Measurements from ENCODE around the gene NRXN2. TPM values are rescaled to one million over a fixed set of nuclear protein-coding genes. Genes with fewer than 3 reads are reported as not detected.
"Not testable (repeated sequence)": the region's sequence is repeated elsewhere in the genome, so short reads cannot be mapped to it uniquely, and the experiment has no call there.

The NRXN2 gene
- total RNA-seq, 1 donor from 2014 or later, result 0.98 TPM

DNA sequence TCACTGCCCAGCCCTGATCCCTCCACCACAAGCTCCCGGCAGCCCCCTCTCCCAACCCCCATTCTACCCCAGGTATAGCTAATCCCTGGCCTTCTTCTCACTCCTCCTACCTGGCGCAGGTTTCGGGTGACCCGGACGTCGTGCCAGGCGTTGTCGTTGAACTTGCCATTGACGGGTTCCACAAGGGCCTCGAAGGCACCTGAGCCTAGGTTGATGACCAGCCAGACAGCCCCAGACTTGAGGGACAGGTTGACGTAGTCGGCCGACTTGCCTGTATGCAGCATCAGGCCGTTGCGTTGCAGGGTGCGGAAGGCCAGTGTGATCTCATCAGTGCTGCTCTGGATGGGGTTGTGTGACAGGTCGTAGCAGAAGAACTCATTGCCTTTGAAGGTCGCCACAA, 37.5 kb downstream of the NRXN2 start:
- no peak for ATAC-seq
- no peak for DNase-seq (ENCODE audit: low spot score)

DNA sequence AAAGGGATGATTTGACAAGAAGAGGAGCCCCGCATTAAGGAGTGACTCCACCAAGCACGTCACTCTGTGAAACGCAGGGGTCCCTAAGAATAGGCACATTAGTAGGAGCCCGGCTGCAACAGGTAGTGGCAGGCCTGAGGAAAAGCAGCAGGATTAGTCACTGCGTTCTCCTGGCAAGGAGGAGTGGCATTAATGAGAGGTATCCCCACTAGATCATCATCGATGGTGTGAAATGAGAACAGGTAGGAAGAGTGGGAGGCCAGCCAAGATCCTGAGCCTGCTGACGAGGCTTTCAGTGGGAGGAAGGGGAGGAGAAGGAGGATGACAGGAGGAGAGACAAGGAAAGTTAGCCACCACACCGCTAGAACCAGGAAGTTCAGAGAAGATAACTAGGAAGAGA, 38.6 kb downstream of the NRXN2 start:
- ATAC-seq, result no peak
- DNase-seq (ENCODE audit: low spot score), result no peak

DNA sequence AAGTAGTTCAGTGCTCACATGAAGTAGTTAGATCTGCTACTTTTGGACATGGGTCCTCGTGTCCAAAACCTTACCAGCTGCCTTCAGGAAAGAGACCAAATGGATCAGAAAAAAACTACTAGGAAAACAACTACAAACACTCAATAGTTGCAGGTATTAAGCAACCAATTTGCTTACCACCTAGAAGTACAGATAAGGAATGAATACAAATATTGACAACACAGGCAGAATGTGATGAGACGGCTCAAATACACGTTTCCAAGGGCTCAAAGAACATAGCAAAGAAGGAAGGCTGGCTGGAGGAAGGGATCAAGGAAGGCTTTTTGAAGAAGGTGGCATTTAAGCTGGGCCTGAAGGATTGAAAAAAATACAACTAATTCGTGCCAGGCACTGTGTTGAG, 41.8 kb downstream of the NRXN2 start:
- DNase-seq (ENCODE audit: low spot score) (no peak), ATAC-seq (peak; percentile 69)

DNA sequence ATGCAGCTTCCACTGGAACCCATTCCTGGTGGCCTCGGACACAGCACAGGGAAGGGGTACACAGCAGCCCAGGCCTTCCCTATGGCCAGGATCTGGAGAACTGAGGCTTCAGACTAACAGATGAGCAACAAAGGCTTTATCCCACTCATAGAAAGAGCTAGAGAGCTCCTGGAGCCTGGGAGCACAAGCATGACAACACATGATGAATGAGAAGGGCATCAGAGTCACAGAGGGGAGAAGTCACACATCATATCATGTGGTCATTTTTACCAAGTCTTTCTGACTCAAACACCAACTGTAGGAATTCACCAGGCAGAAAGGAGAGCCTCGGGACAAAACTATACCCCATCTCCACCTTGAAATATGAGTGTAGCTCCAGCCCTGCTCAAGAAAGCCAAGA, 43.2 kb downstream of the NRXN2 start:
- no peak for DNase-seq (ENCODE audit: low spot score)
- ATAC-seq, result no peak

DNA sequence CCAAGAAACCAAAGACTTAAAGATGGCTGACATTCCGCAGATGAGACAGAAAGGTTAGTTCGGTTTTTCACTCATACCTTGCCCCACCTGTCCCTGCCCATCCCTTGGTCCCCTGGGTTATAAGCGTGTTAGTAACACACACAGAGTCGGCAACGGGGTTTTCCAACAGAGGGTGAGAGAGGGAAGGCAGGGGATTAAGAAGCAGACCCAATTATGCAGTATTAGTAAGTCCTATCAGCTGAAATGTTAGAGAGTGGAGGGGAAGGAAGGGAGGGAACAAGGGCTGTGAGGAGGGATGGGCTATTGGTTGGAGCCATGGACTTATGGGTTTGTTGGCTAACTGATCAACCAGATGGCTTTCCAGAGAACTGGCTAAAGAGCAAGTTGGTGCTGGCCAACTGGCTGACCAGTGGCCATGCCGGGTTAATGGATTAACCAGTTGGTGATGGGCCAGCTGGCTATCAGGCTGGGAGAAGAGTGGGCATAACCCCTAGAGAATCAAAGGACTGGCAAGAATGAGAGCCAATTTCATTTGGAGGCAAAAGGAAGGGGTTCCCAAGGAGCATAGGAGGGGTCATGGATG, 45.5 kb downstream of the NRXN2 start:
- peak; percentile 81 for ATAC-seq

DNA sequence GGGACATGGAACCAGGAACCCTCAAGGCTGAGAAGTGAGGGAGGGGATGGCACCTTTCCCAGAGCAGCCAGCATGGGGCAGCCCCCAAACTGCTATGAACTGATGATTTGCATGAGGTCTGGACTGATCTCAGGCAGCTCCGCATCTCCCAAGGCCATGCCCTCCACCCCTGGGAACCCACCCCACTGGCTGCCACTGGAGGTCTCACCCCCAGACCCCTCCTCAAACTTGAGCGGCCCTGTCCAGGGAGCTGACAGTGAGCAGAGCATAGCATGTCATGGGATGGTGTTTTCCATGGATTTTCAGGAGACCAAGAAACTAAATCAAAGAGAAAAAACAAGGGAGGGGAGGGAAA, 46.8 kb downstream of the NRXN2 start:
- no peak for DNase-seq (ENCODE audit: low spot score)
- ATAC-seq, result no peak

More for the DNA sequence above, 45.5 kb downstream of the NRXN2 start:
- peak; percentile 74 for DNase-seq (ENCODE audit: low spot score)

DNA sequence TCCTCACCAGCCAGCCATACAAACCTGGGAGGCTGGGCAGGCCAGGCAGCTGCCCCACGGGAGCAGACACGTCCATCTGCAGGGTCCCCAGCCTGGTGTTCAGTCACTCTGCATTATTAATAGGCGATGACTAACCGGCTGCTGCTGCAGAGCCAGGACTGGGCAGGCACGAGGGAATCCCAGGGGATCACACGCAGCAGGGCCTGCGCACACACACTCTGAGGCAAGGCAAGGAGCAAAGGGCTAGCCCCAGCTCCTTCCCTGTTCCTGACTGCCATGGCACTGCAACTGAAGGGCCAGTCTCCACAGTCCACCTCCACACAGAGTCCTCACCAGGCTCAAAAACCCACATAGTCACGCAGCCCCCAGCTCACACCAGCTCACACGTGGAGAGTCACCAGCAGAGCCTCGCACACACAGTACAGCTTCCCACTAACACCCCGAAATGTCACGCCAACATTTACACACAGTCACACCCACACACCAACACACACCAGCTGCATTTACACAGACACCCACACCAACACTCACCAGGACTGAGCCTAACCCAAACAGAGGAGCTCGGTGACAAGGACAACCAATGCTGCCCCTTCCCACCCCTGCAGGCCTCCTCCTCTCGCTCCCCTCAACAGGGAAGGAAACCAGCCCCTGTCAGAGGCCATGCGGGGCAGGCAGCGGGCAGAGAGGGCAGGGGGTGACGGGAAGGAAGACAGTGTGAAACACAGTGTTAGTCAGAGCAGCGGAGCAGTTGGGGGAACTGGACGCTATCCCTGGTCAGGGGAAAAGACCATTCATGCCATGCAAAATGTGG, 47.3 kb downstream of the NRXN2 start:
- DNase-seq (ENCODE audit: low spot score) (no peak), ATAC-seq (no peak)

DNA sequence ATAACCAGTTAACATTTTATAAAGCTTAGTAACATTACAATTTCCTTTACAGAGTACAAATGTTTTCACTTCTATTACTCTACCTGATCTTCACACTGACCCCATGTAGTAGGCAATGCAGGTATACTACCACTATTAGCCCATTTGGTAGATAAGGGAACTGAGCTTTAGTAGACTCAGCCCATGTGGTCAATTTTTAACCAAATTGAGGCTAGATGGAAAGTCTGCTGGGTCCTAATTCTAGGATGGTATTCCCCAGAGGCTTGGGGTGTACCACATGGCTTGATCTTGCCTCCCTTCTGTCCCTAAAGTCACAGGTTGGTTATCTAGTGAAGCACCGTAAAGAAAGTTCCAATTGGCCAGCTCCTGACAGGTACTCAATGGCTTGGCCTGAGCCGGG, 48.2 kb downstream of the NRXN2 start:
- ATAC-seq, result no peak

DNA sequence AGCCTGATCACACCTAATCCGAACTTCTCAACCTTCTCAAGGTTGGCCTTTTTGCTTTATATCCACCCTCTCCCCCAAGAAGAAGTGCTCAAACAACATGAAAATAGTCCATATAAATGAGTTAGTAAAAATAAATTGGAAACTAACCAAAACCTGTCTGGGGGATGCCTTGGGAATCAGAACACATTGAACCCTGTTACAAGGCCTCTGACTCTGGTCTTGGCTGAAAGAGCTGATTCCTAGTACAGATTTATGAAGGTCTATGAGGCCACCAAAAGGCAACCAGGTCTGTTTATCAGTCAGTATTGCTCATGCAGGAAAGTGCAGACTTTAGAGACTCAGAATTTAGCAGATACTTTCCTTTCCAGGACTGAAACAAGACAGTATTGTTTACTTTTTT, 49.7 kb downstream of the NRXN2 start:
- DNase-seq (ENCODE audit: low spot score) (no peak), ATAC-seq (no peak)

More for the DNA sequence above, 48.2 kb downstream of the NRXN2 start:
- DNase-seq (ENCODE audit: low spot score), result no peak

DNA sequence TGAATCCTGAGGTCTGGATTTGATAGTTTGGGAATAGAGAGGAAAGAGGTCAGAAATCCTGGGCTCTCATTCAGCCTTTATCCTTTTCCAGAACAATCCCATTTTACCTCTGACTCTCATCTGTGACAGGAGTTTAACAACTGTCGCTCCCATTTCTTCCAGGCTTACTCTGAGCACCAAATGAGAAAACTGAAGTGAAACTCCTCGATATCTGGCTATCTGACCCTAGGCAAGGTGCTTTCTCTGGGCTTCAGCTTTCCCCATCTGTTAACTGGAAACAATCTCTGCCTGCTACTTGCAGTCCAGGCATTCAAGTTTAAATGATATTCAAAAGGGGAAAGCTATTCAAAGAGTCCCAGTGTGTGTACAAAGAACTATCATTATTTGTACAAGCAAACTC, 50.1 kb downstream of the NRXN2 start:
- DNase-seq (ENCODE audit: low spot score) (no peak), ATAC-seq (no peak)

DNA sequence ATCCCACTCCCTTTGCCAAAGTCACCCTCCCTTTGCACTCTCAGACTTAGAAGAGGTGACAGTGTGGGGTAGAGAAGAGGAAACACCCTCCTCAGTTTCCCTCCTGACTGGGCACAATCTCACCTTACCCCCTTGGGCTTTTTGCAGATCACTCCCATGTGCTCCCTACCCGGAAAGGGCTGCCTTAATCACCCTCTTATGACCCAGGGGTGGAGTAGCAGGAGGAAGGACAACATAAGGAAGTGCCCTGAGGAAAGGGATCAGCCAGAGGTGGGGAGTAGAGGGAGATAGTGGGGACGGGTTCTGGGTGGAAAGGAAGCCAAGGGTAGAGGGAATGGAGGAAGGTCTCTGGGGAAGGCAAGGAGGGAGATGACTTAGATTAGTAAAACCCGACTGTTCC, 52.0 kb downstream of the NRXN2 start:
- no peak for DNase-seq (ENCODE audit: low spot score)
- peak; percentile 29 for ATAC-seq

DNA sequence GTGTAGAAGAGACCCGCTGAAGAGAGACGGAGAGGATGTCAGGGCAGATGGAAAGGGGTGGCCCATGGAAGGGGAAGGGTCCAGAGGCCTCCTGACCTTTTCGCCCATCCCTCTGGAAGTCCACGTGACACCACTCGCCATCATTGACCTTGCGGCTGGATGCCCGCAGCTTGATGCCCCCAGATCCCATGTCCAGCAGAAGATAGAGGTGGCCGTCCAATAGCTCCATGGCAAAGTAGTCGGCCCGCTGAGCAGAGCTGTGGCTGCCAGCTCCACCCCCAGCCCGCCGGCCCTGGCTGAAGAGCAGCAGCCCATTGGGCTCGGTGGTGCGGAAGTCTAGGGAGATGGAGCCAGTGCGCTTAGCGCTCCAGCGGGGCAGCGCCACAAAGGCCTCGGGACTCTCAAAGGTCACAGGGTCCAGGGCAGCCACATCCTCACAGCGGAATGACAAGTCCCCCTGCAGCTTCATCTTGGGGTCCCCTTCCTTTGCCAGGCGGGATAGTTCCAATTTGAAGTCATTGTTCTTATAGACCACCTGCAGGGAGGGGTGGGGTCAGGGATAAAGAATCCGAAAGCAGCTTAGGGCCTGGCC, 55.7 kb downstream of the NRXN2 start:
- no peak for DNase-seq (ENCODE audit: low spot score)
- ATAC-seq, result no peak

DNA sequence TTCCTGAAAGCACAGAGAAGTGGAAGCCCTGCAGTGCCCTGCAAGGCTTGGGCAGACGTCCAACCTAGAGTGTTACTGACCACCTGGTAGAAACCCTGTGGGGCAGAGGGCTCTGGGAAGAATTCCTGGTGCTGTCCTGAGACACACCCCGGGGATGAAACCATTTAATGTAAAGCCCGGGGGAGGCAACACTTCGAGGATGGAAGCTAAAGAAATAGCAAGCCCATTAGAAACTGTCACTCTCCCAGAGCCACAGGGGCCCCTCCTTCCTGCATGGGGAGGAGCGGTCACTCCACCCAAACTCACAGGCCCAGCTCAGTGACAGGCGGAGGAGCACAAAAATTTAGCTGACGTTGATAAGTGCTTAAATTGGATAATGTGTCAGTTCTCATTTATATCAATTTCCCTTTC, 57.6 kb downstream of the NRXN2 start:
- DNase-seq (ENCODE audit: low spot score), result no peak
- ATAC-seq, result peak; percentile 50

DNA sequence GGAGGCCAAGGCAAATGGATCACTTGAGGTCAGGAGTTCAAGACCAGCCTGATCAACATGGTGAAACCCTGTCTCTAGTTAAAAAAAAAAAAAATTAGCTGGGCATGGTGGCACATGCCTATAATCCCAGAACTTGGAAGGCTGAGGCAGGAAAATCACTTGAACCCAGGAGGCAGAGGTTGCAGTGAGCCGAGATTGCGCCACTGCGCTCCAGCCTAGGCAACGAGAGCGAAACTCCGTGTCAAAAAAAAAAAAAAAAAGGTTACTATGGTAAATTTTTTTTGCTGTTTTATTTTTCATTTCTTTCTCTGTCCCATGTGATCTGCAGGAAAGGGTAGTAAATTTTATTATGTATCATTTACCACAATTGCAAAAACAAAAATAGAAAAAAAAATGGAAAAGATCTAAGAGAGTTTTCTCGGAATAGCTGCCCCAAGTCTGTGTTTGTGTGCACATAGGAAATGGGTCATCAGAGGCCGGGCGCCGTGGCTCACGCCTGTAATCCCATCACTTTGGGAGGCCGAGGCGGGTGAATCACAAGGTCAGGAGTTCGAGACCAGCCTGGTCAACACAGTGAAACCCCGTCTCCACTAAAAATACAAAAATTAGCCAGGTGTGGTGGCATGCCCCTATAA, 58.6 kb downstream of the NRXN2 start:
- not testable (repeated sequence) for ATAC-seq; DNase-seq (ENCODE audit: low spot score)

DNA sequence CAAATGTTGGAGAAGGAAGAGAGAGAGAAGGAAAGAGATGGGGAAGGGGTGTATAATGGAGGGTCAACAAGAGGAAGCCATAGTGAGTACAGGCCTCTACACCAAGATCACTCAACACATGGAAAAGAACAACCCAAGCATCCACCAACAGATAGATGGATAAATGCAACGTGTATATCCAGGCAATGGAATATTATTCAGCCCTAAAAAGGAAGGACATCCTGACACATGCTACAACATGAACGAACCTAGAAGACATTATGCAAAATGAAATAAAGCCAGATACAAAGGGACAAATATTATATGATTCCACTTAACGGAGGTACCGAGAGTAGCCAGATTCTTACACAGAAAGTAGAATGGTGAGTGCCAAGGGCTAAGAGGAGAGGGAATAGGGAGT, 59.3 kb downstream of the NRXN2 start:
- no peak for ATAC-seq
- no peak for DNase-seq (ENCODE audit: low spot score)

DNA sequence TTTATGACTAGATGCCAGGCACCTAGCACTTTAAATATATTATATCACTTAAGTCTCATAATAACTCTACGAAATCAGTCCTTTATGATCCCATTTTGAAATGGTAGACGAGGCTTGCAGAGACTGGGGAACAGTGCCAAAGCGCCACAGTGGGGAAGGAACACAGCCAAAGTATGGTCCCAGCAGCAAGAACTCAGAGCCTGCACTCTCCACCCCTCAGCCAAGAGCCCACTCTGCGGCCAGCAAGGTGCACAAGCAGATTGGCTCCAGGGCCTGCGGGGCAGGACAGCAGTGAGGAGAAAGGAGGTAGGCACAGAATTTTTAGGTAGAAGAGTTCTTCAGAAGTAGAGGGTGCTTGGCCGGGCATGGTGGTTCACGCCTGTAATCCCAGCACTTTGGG, 61.4 kb downstream of the NRXN2 start:
- DNase-seq (ENCODE audit: low spot score), result no peak
- ATAC-seq, result no peak

DNA sequence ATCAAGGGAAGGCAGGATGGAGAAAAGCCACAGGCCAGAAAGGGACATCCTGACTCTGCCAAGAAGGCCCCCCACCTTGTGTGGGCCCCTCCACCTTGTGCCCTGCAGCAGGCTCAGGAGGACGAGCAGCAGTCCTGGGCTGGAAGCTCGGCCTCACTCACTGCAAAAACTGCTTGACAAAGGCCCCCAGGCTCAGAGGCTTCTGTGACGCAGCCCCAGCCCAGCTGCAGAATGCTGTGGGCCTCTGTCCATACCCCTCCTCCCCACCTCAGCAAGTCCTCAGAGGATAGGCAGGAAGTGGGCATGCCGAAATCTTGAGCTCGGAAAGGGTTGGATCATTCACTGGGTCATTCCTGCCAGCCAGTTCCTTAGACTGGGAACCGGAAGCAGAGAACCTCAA, 61.9 kb downstream of the NRXN2 start:
- ATAC-seq (no peak), DNase-seq (ENCODE audit: low spot score) (no peak)

DNA sequence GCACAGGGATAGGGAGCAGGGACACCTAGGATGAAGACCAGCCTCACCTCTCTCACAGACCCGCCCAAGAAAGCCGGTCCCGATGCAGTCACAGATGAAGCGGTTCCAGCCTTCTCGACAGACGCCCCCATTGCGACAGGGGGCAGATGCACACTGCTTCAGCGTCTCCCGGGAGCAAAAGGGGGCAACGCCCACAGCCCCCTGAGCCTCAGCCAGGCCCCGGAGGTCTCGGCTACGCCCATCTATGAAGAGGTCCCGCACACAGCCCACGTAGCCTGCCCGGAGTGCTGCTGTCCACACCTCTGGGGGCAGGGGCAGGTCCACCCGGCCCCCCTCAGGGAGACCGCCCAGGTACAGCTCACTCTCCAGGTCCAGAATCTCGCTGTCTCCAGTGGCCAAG, 62.3 kb downstream of the NRXN2 start:
- no peak for ATAC-seq
- no peak for DNase-seq (ENCODE audit: low spot score)

DNA sequence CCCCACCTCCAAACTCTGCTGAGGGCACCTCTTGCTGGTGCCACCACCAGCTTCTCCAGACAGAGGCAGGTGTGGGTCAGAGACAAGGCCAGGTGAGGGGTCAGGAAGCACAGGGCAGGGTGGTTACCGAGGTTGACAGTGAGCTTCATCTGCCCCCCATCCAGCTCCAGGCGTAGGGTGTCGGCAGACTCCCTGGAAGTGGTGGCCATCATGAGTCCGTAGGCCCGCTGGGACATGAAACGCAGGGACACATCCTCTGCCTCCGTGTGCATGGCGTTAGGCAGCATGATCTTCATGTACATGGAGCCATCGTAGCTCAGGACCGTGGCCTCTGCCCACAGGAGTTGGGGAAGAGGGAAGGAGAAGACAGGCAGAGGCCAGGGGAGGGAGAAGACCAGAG, 62.8 kb downstream of the NRXN2 start:
- DNase-seq (ENCODE audit: low spot score), result no peak
- no peak for ATAC-seq

DNA sequence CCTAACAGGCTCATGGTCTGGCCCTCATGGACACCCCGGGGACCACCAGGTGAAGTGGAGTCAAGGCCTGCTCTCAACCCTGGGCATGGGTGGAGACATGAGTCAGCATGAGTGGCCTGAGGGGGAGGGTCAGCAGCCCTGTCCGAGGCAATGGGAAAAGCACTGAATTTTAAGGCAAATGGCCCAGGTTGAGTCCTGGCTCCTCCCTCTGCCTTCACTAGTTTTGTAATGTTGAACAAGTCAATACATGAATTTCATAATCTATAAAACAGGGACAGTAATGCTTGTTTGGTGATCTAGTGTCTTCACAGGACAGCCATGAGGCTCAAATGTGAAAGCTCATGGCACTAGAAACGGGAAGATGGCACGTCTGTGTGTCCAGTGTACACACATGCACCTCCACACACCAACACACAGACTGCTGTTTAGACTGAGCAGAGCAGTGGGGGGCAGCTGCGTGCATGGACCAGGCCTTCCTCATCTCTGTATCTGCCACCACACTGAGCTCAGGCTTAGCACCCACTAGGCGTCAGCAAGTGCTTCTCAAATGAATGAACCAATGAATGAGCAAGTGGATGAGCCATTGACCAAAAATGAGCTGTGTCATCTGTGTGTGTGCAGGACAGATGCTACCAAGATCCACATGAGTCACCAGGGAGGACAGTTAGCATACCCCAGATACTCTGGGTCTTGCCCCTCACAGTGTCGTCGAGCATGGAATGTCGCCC, 63.4 kb downstream of the NRXN2 start:
- DNase-seq (ENCODE audit: low spot score) (peak; percentile 67), ATAC-seq (peak; percentile 69)

DNA sequence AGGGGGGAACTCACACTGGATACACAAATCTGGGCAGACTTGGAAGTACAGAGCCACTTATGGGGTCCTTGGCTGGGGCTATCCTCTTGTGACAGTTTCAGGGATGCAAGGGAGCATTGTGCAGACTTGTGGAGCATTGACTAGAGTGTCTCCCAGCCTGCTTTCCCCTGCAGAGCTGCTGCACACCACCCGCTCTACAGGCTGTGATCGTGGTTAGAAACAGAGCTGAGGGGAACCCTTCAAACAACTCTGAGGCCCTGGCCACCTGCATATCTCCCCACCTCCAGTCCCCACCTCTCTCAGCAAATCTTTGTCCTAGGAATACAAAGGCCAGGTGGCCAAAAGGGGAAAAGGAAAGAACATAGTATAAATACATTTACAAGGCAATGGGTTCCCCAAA, 64.7 kb downstream of the NRXN2 start:
- ATAC-seq (no peak), DNase-seq (ENCODE audit: low spot score) (no peak)

All from left lobe of liver (tissue), 2 donors.